Bronchial epithelial cell (primary cell): ENCODE measurements around the gene TXNDC8. TPM values are rescaled to one million over a fixed set of nuclear protein-coding genes. Genes with fewer than 3 reads are reported as not detected.

Source experiments
- DNase-seq: peaks from one replicate; pipeline ENCODE4 v3.0.0-alpha.2; 2010; ENCODE audit warnings: low read depth
- FAIRE-seq: peaks from 2 replicates; lab custom pipeline; 2011; peaks lifted over from hg19 to GRCh38; lab: Jason Lieb, UNC
- H3K27me3 ChIP-seq: 2 replicates; pipeline ENCODE4 v1.5.1; 2011; ENCODE audit warnings: low read length; ENCODE audit not compliant: control insufficient read depth, insufficient read depth
- H3K36me3 ChIP-seq: 2 replicates; pipeline ENCODE4 v1.5.1; 2011; ENCODE audit warnings: low read length; ENCODE audit not compliant: control insufficient read depth, insufficient read depth
- H3K4me3 ChIP-seq: 2 replicates; pipeline ENCODE4 v1.5.1; 2011; ENCODE audit warnings: mild to moderate bottlenecking, low read depth, low read length, control low read depth
- total RNA-seq: library from RNA; depleted of rRNA; stranded (reverse); fragments of >200 nt; gene quantifications from 2 replicates; pipeline ENCODE4 v1.2.1, GENCODE V29; 2014
- TF ChIP-seq, protein P1 (sequence below): IDR thresholded peaks from 2 replicates; pipeline ENCODE4 v1.5.1; 2011; ENCODE audit warnings: mild to moderate bottlenecking, moderate library complexity, low read length, control low read depth, inconsistent platforms; ENCODE audit not compliant: insufficient read depth, severe bottlenecking

The TXNDC8 gene
- total RNA-seq, 1 donor from 2014 or later, result not detected

- FAIRE-seq (no peak), DNase-seq (peak; percentile 91)
- Histone ChIP-seq H3K4me3 (no peak overlapping the region), H3K27me3 (no peaks in the 10 kb centered on the region), H3K36me3 (no peaks in the 10 kb centered on the region)
- TF ChIP-seq, protein P1, sequence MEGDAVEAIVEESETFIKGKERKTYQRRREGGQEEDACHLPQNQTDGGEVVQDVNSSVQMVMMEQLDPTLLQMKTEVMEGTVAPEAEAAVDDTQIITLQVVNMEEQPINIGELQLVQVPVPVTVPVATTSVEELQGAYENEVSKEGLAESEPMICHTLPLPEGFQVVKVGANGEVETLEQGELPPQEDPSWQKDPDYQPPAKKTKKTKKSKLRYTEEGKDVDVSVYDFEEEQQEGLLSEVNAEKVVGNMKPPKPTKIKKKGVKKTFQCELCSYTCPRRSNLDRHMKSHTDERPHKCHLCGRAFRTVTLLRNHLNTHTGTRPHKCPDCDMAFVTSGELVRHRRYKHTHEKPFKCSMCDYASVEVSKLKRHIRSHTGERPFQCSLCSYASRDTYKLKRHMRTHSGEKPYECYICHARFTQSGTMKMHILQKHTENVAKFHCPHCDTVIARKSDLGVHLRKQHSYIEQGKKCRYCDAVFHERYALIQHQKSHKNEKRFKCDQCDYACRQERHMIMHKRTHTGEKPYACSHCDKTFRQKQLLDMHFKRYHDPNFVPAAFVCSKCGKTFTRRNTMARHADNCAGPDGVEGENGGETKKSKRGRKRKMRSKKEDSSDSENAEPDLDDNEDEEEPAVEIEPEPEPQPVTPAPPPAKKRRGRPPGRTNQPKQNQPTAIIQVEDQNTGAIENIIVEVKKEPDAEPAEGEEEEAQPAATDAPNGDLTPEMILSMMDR, result no peak
These were observed 4.9 kb downstream of the TXNDC8 start for GRCh38 chr9:110332766-110333165.

DNA sequence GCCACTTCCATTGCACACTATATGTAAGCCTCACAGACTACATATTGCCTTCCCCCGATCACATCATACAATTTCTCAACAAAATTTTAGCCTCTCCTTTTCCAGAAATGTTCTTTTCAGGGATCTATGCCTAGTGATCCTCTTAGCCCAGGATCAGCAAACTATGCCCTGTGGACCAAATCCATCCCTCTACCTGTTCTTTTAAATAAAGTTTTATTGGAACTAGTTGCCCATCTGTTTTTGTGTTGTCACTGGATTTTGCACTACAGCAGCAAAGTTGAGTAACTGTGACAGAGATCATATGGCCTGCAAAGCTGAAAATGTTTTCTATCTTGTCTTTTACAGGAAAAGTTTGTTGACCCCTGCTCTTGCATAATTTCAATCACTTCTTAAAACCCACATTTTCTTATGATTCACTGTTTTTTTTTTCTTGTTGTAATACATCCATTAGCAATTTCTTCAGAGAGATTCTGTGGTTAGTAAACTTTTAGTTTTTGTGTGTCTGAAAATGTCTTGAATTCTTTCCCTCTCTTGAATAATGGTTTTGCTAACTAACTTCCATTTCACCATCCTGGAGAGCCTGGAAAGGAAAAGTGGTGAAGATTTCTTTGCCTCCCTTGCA is 7.1 kb downstream of the TXNDC8 start:
- Histone ChIP-seq H3K4me3 (no peak overlapping the region), H3K27me3 (no peaks in the 10 kb centered on the region), H3K36me3 (no peaks in the 10 kb centered on the region)
- TF ChIP-seq, protein P1, result no peak
- DNase-seq (no peak), FAIRE-seq (no peak)

DNA sequence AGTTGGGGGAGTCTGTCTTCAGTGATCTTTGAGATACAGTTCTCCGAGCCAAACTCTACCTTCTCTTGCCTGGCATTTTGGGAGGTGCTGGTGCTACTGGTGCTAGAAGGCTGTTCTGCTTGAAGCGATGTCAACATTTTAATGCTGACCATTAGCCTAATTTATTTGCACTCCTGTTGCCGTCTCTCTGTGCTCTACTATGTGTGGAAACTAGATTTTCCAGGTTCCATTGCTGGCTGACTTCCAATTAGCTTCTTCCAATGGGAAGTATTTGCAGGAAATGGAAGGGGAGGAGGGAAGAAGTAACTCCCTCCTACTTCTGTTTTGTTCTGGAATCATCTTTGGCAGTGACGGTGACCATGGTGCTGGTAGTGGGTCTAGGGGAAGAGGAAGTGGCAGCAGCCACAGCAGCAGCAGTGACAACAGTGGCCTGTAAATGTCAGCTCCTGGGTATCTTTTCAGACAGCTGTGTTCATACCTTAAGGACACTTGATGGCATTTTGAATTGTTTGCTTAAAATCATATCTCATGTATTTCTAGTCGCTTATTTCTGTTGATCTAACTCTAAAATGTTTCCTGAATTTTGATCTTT is 7.9 kb downstream of the TXNDC8 start:
- DNase-seq, result peak; percentile 27
- no peaks in the 10 kb centered on the region for H3K36me3 ChIP-seq
- H3K27me3 ChIP-seq, result no peaks in the 10 kb centered on the region
- no peak for FAIRE-seq
- TF ChIP-seq, protein P1, result no peak
- no peak overlapping the region for H3K4me3 ChIP-seq

DNA sequence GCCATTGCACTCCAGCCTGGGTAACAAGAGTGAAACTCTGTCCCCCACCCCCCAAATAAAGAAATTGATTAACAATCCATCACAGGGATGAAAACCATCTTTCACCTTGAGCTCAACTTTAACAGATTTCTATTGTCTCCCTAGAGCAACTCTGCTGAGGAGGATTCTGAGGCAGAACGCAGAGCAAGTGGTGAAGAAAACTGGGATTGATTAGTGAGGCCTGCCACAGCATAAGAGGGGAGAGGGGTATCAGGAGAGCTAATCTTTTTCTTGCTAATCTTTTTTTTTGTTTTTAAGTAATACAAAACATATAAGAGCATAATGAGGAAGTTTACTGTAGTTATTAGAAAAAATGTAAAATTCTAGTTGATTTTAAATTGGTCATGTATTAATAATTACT is 8.9 kb downstream of the TXNDC8 start:
- Histone ChIP-seq H3K36me3 (no peaks in the 10 kb centered on the region), H3K27me3 (no peaks in the 10 kb centered on the region), H3K4me3 (no peak overlapping the region)
- TF ChIP-seq, protein P1, result no peak
- FAIRE-seq (no peak), DNase-seq (no peak)

GRCh38 chr9:110327716-110328115 is 9.9 kb downstream of the TXNDC8 start:
- Histone ChIP-seq H3K36me3 (no peaks in the 10 kb centered on the region), H3K27me3 (no peaks in the 10 kb centered on the region), H3K4me3 (no peak overlapping the region)
- TF ChIP-seq, protein P1, result no peak
- DNase-seq (peak; percentile 65), FAIRE-seq (no peak)
